Mesendoderm (in vitro differentiated cells): ENCODE measurements around the gene FMOD. TPM values are rescaled to one million over a fixed set of nuclear protein-coding genes. Genes with fewer than 3 reads are reported as not detected.

Experiments used
- DNase-seq: peaks from one replicate; pipeline ENCODE4 v3.0.0; 2013
- H2AK5ac ChIP-seq: 2 replicates; pipeline ENCODE4 v1.6.1; 2013; ENCODE audit warnings: low read length, inconsistent platforms
- H2BK120ac ChIP-seq: 2 replicates; pipeline ENCODE4 v1.6.1; 2013; ENCODE audit warnings: low read depth, mild to moderate bottlenecking, low read length, moderate library complexity, mixed read lengths
- H2BK15ac ChIP-seq: replicated peaks from 2 replicates; pipeline ENCODE4 v1.6.1; 2013; ENCODE audit warnings: low read depth, mild to moderate bottlenecking, moderate library complexity
- H2BK5ac ChIP-seq: 2 replicates; pipeline ENCODE4 v1.6.1; 2013; ENCODE audit warnings: low read length, inconsistent platforms
- H3K18ac ChIP-seq: 2 replicates; pipeline ENCODE4 v1.6.1; 2013; ENCODE audit warnings: mild to moderate bottlenecking, low read length, mixed read lengths
- H3K23ac ChIP-seq: one replicate; pipeline ENCODE4 v1.6.1; 2013; ENCODE audit warnings: low read length
- H3K27ac ChIP-seq: 2 replicates; pipeline ENCODE4 v1.5.1; 2013; ENCODE audit warnings: low read depth, mild to moderate bottlenecking, inconsistent platforms, low read length, moderate library complexity
- H3K27me3 ChIP-seq: 2 replicates; pipeline ENCODE4 v1.6.1; 2013; ENCODE audit warnings: low read length, control low read depth, mild to moderate bottlenecking, inconsistent platforms; ENCODE audit not compliant: insufficient read depth, poor library complexity
- H3K36me3 ChIP-seq: 2 replicates; pipeline ENCODE4 v1.6.1; 2013; ENCODE audit warnings: low read length, inconsistent platforms; ENCODE audit not compliant: control insufficient read depth, insufficient read depth
- H3K4ac ChIP-seq: one replicate; pipeline ENCODE4 v1.6.1; 2013; ENCODE audit warnings: low read depth, mild to moderate bottlenecking, low read length, moderate library complexity
- H3K4me1 ChIP-seq: 2 replicates; pipeline ENCODE4 v1.6.1; 2013; ENCODE audit warnings: low read depth, low read length, inconsistent platforms; ENCODE audit not compliant: control insufficient read depth
- H3K4me2 ChIP-seq: 2 replicates; pipeline ENCODE4 v1.6.1; 2013; ENCODE audit warnings: low read length
- H3K4me3 ChIP-seq: 2 replicates; pipeline ENCODE4 v1.5.1; 2013; ENCODE audit warnings: mild to moderate bottlenecking, low read length
- H3K56ac ChIP-seq: one replicate; pipeline ENCODE4 v1.6.1; 2013; ENCODE audit warnings: low read length
- H3K79me1 ChIP-seq: 2 replicates; pipeline ENCODE4 v1.6.1; 2013; ENCODE audit warnings: low read length, inconsistent platforms
- H3K79me2 ChIP-seq: 2 replicates; pipeline ENCODE4 v1.6.1; 2013; ENCODE audit warnings: mild to moderate bottlenecking, low read length; ENCODE audit not compliant: control insufficient read depth, insufficient read depth
- H3K9ac ChIP-seq: 2 replicates; pipeline ENCODE4 v1.6.1; 2013; ENCODE audit warnings: low read length, inconsistent platforms
- H4K5ac ChIP-seq: one replicate; pipeline ENCODE4 v1.6.1; 2013; ENCODE audit warnings: low read length
- H4K8ac ChIP-seq: one replicate; pipeline ENCODE4 v1.6.1; 2013; ENCODE audit warnings: low read depth, mild to moderate bottlenecking, control low read depth, low read length, moderate library complexity
- WGBS: extraction: QIAGEN DNeasy Blood & Tissue Kit; methylation state at CpG from one replicate; pipeline ENCODE4 v1.1.7; 2013; ENCODE audit warnings: low lambda C conversion rate, missing lambda C conversion rate; ENCODE audit not compliant: insufficient coverage; ENCODE audit errors: extremely low coverage; 5-methylcytosine and 5-hydroxymethylcytosine counted together
- polyA plus RNA-seq, 2 experiments: library from polyadenylated mRNA; stranded (reverse); fragments of 200-250 nt; gene quantifications; one replicate each; pipeline ENCODE4 v1.2.3, GENCODE V29; 2013

Gene FMOD
- polyA plus RNA-seq (2013, experiment 1 of 2) = 0.45 TPM
- 0.34 TPM for polyA plus RNA-seq (2013, experiment 2 of 2)

DNA sequence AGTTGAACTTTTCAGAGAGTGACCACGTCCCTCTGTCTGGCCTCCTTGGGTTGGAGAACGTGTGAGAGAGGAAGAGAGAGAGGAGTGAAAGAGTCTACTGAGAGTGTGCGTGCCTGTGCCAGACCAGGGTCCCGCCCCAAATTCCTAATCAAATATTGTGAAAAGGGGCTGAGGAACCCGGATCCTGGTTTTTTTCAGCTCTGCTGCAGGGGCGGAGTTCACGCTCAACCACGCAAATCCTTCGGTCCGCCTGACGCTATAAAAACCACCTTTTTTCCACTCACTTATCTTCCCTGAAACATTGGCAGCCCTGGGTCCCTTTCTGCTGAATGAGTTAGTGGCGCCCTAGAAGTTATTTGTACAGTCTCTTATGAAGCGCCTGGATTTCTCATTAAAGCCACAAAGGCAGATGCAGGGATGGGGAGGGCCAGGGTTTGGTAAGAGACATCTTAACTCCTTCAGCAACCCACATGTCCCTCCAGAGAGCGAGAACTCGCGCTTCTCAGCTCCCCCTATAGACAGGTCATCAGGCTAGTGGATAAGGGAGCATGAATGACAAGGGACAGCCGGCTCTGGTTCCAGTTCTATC lies at the start of gene FMOD:
Gene FMOD, minus strand, starts transcription at position 86 of the 589 bp plus-strand sequence. CDS start 2,852 bp downstream, outside the sequence.
- H3K79me2 ChIP-seq = no peaks in the 10 kb centered on the region
- H3K18ac ChIP-seq = no peak within 1 kb of the TSS
- H3K4me3 ChIP-seq = no peak within 1 kb of the TSS
- H2BK5ac ChIP-seq = no peak within 1 kb of the TSS
- no peak within 1 kb of the TSS for H2BK120ac ChIP-seq
- H4K5ac ChIP-seq = no peak within 1 kb of the TSS
- no peak within 1 kb of the TSS for H3K4me2 ChIP-seq
- peaks cover 8% of the 10 kb centered on the region for H3K4me1 ChIP-seq
- no peak within 1 kb of the TSS for H3K23ac ChIP-seq
- peak within 1 kb of the TSS; percentile 5 for H3K9ac ChIP-seq
- DNase-seq = peak; percentile 80
- H3K27ac ChIP-seq = no peak within 1 kb of the TSS
- H3K27me3 ChIP-seq = no peaks in the 10 kb centered on the region
- H3K79me1 ChIP-seq = no peaks in the 10 kb centered on the region
- no CpG with 5 or more reads among the region's 17 CpGs for WGBS
- H2BK15ac ChIP-seq = no peak within 1 kb of the TSS
- H4K8ac ChIP-seq = no peak within 1 kb of the TSS
- no peak within 1 kb of the TSS for H2AK5ac ChIP-seq
- H3K4ac ChIP-seq = no peak within 1 kb of the TSS
- H3K56ac ChIP-seq = peak within 1 kb of the TSS; percentile 52
- H3K36me3 ChIP-seq = no peaks in the 10 kb centered on the region

DNA sequence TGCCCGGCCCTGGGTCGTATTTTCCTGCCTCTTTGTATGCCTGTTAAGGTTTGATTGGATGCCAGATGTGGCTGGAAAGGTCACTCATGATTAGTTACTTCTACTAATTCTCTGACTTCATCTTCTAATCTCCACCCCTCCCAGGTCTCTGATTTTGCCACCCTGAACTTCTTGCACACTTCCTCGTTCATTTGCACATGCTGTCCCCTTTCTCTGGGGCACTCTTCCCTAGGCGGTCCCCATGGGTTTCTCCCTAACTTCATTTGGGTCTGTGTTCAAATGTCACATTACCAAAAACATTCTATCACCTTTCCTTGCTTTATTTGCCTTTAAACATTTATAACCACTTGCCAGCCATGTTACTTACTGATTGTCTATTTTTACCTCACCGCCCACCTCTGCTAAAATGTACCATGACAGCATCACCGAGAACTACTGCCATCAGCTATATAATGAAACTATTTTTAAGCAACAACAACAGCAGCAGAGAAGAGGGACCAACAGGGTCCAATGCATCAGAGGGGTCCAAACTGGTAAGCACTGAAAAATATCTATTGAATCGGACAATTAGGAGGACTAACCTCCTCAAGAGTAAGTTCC lies 45.8 kb upstream of the FMOD start:
- no peak overlapping the region for H2BK15ac ChIP-seq
- H3K4ac ChIP-seq = no peak overlapping the region
- H3K27ac ChIP-seq = no peak overlapping the region
- no peak overlapping the region for H3K4me2 ChIP-seq
- WGBS = no CpG with 5 or more reads among the region's 7 CpGs
- DNase-seq = no peak
- H4K5ac ChIP-seq = no peak overlapping the region
- no peak overlapping the region for H3K4me3 ChIP-seq
- H2AK5ac ChIP-seq = no peak overlapping the region
- no peaks in the 10 kb centered on the region for H3K4me1 ChIP-seq
- H4K8ac ChIP-seq = no peak overlapping the region
- no peak overlapping the region for H3K56ac ChIP-seq
- no peak overlapping the region for H2BK5ac ChIP-seq
- no peak overlapping the region for H2BK120ac ChIP-seq
- no peaks in the 10 kb centered on the region for H3K27me3 ChIP-seq
- no peaks in the 10 kb centered on the region for H3K36me3 ChIP-seq
- H3K79me1 ChIP-seq = no peaks in the 10 kb centered on the region
- no peak overlapping the region for H3K23ac ChIP-seq
- no peaks in the 10 kb centered on the region for H3K79me2 ChIP-seq
- H3K9ac ChIP-seq = no peak overlapping the region
- H3K18ac ChIP-seq = no peak overlapping the region

DNA sequence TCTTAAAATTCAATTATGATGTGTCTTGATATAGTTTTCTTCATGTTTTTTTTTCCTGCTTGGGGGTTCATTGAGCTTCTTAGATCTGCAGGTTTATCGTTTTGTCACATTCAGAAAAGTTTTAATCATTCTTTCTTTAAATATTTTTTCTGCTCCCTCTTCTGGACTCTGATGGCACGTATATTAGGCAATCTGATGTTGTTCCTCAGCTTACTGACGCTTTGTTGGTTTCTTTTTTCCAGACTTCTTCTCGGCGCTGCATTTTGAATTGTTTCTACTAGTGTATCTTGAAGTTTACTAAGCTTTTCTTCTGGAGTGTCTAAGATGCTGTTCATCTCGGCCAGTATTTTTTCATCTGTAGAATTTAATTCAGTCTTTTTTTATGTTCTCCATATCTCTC lies 44.8 kb upstream of the FMOD start:
- WGBS = no CpG with 5 or more reads among the region's 6 CpGs
- Histone ChIP-seq H4K8ac (no peak overlapping the region), H3K4me1 (no peaks in the 10 kb centered on the region), H3K27ac (no peak overlapping the region), H2BK15ac (no peak overlapping the region), H3K23ac (no peak overlapping the region), H2BK120ac (no peak overlapping the region), H3K9ac (no peak overlapping the region), H3K79me2 (no peaks in the 10 kb centered on the region), H3K18ac (no peak overlapping the region), H3K4me3 (no peak overlapping the region), H3K79me1 (no peaks in the 10 kb centered on the region), H3K56ac (no peak overlapping the region), H4K5ac (no peak overlapping the region), H2BK5ac (no peak overlapping the region), H2AK5ac (no peak overlapping the region), H3K36me3 (no peaks in the 10 kb centered on the region), H3K27me3 (no peaks in the 10 kb centered on the region), H3K4me2 (no peak overlapping the region), H3K4ac (no peak overlapping the region)
- DNase-seq = no peak

DNA sequence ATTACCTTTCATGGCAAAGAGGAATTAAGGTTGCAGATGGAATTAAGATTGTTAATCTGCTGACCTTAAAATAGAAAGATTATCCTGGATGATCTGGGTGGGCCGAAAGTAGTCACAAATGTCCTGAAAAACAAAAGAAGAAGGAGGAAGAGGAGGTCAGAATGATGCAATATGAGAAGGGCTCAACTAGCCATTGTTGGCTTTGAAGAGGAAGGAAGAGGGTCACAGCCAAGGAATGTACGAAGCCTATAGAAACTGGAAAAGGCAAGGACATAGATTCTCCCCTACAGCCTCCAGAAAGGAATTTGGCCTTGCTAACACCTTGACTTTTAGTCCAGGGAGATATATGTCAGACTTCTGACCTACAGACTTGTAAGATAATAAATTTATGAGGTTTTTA lies 39.4 kb upstream of the FMOD start:
- Histone ChIP-seq H3K4me2 (no peak overlapping the region), H4K5ac (no peak overlapping the region), H3K56ac (no peak overlapping the region), H3K18ac (no peak overlapping the region), H3K79me2 (no peaks in the 10 kb centered on the region), H3K27me3 (no peaks in the 10 kb centered on the region), H3K79me1 (no peaks in the 10 kb centered on the region), H4K8ac (no peak overlapping the region), H3K9ac (no peak overlapping the region), H3K4me1 (no peaks in the 10 kb centered on the region), H3K27ac (no peak overlapping the region), H3K36me3 (no peaks in the 10 kb centered on the region), H3K4ac (no peak overlapping the region), H3K4me3 (no peak overlapping the region), H2BK120ac (no peak overlapping the region), H2BK5ac (no peak overlapping the region), H3K23ac (no peak overlapping the region), H2AK5ac (no peak overlapping the region), H2BK15ac (no peak overlapping the region)
- DNase-seq = no peak
- WGBS = no CpG with 5 or more reads among the region's 2 CpGs

DNA sequence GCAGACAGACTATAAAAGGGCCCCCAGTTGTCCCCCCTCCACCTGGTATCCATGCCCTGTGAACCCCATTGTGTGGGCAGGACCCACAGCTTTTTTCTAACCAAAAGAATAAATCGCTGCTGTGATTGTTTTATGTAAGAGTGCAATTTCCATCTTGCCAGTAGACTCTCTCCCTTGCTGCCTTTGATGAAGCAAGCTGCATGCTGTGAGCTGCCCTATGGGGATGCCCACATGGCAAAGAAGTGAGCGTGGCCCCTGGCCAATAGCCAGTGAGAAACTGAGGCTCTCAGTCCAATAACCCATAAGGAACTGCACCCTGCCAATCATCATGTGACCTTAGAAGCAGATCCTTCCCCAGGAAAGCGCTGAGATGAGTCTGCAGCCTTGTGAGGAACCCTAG lies 37.8 kb upstream of the FMOD start:
- no CpG with 5 or more reads among the region's 3 CpGs for WGBS
- no peak overlapping the region for H2BK15ac ChIP-seq
- no peak overlapping the region for H2AK5ac ChIP-seq
- H3K79me1 ChIP-seq = no peaks in the 10 kb centered on the region
- no peak overlapping the region for H3K4ac ChIP-seq
- H3K9ac ChIP-seq = no peak overlapping the region
- H4K8ac ChIP-seq = no peak overlapping the region
- no peaks in the 10 kb centered on the region for H3K4me1 ChIP-seq
- H3K4me2 ChIP-seq = no peak overlapping the region
- H3K27ac ChIP-seq = no peak overlapping the region
- no peak for DNase-seq
- no peak overlapping the region for H3K23ac ChIP-seq
- H2BK5ac ChIP-seq = no peak overlapping the region
- H4K5ac ChIP-seq = no peak overlapping the region
- no peak overlapping the region for H3K4me3 ChIP-seq
- H2BK120ac ChIP-seq = no peak overlapping the region
- no peak overlapping the region for H3K18ac ChIP-seq
- no peaks in the 10 kb centered on the region for H3K79me2 ChIP-seq
- no peak overlapping the region for H3K56ac ChIP-seq
- no peaks in the 10 kb centered on the region for H3K36me3 ChIP-seq
- H3K27me3 ChIP-seq = no peaks in the 10 kb centered on the region

DNA sequence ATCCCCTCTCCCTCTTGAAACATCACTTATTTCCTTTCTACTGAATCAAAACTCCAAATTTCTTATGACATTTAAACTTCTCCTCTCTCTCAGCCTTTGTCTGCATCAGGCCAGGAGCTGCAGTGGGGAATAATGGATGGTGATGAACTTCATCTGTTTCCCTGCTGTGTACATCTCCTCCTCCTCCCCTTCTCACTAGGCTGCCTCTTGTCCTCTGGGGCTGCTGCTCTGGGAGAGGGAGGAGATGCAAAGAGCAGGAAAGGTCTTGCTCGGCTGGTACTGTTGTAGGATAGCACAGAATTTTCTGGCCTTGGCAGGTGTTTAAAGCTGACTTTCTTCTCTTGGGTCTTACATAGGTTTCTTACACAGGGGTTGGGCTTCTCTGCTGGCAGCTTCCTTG lies 31.1 kb upstream of the FMOD start:
- H3K4me1 ChIP-seq = no peaks in the 10 kb centered on the region
- no peak overlapping the region for H3K4me2 ChIP-seq
- no peak overlapping the region for H4K8ac ChIP-seq
- peaks cover 1% of the 10 kb centered on the region for H3K27me3 ChIP-seq
- DNase-seq = no peak
- H3K9ac ChIP-seq = no peak overlapping the region
- H2BK15ac ChIP-seq = no peak overlapping the region
- no peak overlapping the region for H3K4me3 ChIP-seq
- no peak overlapping the region for H3K4ac ChIP-seq
- no peaks in the 10 kb centered on the region for H3K79me2 ChIP-seq
- H2AK5ac ChIP-seq = no peak overlapping the region
- H3K79me1 ChIP-seq = no peaks in the 10 kb centered on the region
- no peak overlapping the region for H3K18ac ChIP-seq
- WGBS = no CpG with 5 or more reads among the region's 1 CpG
- H2BK5ac ChIP-seq = no peak overlapping the region
- no peak overlapping the region for H3K27ac ChIP-seq
- H2BK120ac ChIP-seq = no peak overlapping the region
- no peak overlapping the region for H3K23ac ChIP-seq
- no peak overlapping the region for H4K5ac ChIP-seq
- no peak overlapping the region for H3K56ac ChIP-seq
- no peaks in the 10 kb centered on the region for H3K36me3 ChIP-seq
